Gastroesophageal sphincter (tissue), 3 donors: ENCODE data around the gene MYO7A.

Experiments used
- POLR2AphosphoS5 ChIP-seq: sonication (generic); formaldehyde crosslinking; IDR thresholded peaks from one replicate; pipeline ENCODE4 v1.6.1; 2017; ENCODE audit warnings: antibody characterized with exemption
- TF ChIP-seq, protein P1 (sequence below), 4 experiments: fragments of 200-600 bp in 2 of 4; fragments of 450-650 bp in 2 of 4; sonication (generic) in 1 of 4; IDR thresholded peaks; one replicate each; pipeline ENCODE4 v1.5.1; 2017 to 2019; ENCODE audit warnings: antibody characterized with exemption in 4 of 4, mild to moderate bottlenecking in 2 of 4, moderate library complexity in 2 of 4

DNA sequence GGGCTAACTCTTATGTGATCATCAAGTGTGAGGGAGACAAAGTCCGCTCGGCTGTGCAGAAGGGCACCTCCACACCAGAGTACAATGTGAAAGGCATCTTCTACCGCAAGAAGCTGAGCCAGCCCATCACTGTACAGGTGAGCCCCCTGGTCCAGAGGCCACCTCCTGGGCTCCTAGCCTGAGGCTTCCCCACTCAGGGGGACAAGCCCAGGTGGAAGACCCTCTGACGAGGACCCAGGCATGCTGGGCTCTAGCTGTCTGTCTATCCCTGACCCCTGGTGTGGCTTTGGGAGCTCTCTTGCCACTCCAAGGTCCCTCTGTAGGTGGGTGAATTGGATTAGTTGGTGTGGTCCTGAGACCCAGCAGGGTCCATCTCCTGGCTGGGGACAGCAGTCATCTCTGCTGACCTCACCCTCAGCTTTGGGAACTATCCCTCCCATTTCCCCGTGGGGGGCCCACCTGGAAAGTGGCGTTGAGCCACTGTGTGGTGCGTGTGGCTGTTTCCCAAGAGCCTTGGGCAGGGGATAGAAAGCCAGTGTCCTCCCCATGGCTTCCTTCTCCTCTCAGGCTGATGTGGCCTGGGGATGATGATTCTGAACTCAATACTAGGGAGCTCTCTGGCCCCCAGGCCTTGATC lies 5.4 kb upstream of the MYO7A start:
- TF ChIP-seq, protein P1, sequence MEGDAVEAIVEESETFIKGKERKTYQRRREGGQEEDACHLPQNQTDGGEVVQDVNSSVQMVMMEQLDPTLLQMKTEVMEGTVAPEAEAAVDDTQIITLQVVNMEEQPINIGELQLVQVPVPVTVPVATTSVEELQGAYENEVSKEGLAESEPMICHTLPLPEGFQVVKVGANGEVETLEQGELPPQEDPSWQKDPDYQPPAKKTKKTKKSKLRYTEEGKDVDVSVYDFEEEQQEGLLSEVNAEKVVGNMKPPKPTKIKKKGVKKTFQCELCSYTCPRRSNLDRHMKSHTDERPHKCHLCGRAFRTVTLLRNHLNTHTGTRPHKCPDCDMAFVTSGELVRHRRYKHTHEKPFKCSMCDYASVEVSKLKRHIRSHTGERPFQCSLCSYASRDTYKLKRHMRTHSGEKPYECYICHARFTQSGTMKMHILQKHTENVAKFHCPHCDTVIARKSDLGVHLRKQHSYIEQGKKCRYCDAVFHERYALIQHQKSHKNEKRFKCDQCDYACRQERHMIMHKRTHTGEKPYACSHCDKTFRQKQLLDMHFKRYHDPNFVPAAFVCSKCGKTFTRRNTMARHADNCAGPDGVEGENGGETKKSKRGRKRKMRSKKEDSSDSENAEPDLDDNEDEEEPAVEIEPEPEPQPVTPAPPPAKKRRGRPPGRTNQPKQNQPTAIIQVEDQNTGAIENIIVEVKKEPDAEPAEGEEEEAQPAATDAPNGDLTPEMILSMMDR (IDR thresholded peaks at IDR 0.05): no peak
- no peak for TF ChIP-seq POLR2AphosphoS5
